Activated CD4-positive, CD25-positive, alpha-beta regulatory T cell (primary cell): Measurements from ENCODE around the gene TMEM235.
"Not testable (repeated sequence)": the region's sequence is repeated elsewhere in the genome, so short reads cannot be mapped to it uniquely, and the experiment has no call there.

Experiments used
- DNase-seq, 4 experiments: peaks; one replicate each; lab custom pipeline; 2025; lab: John Stamatoyannopoulos, UW

Gene TMEM235

DNA sequence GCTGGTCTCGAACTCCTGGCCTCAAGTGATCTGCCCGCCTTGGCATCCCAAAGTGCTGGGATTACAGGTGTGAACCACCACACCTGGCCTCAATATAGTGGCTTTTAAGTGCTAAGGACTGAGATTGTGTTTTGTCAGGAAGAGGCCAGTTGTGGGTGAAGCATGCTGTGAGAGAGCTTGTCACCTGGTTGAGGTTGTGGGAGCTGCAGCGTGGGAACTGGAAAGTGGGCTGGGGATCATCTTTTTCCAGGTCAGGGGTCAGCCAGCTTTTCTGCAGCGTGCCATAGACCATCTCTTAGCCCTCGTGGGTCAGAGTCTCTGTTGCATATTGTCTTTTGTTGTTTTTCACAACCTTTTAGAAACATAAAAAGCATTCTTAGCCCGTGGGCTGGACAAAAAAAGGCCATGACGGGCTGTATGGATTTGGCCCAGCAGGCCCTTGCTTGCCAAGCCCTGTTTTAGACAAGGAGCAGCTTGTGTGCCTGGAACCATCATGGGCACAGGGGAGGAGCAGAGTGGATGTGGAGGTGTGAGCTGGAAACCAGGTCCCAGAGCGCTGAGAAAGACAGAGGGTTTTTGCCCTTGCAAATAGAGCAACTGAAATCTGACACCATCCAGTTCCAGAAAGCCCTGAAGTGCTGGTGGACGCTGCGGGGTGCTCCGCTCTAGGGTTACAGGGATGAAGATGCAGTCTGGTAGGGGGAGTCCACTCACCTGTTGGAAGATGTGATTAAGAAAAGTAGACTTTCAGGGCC is 11.9 kb upstream of the TMEM235 start:
- DNase-seq = no peak

DNA sequence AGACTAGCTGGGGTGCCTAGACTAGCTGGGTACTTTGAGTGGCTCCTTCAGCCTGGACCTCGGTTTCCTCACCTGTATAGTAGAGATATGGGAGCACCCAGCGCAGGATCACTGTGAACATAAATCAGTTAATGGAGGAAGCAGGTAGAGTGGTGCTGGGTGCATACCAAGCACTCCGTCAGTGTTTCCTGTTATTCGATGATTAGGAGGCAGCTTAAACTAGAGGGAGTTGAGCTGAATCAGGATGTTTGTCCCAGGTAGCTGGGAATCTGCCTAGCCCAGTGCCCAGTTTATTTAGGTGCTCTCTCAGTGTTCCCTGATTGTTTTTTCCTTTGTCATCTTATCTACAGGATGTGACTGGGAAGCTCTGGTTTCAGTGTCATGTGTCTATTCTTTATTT is 8.4 kb upstream of the TMEM235 start:
- no peak for DNase-seq

DNA sequence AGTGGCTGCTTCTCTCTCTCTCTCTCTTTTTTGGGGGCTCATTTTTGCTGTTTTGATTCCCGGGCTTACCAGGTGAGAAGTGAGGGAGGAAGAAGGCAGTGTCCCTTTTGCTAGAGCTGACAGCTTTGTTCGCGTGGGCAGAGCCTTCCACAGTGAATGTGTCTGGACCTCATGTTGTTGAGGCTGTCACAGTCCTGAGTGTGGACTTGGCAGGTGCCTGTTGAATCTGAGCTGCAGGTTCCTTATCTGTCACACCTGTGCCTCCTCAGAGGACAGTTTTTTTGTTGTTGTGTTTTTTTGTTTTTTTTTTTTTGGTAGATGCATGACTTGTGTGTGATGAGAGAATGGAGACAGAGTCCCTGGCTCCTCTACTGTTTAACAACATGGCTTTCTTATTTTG is 7.7 kb upstream of the TMEM235 start:
- no peak for DNase-seq

DNA sequence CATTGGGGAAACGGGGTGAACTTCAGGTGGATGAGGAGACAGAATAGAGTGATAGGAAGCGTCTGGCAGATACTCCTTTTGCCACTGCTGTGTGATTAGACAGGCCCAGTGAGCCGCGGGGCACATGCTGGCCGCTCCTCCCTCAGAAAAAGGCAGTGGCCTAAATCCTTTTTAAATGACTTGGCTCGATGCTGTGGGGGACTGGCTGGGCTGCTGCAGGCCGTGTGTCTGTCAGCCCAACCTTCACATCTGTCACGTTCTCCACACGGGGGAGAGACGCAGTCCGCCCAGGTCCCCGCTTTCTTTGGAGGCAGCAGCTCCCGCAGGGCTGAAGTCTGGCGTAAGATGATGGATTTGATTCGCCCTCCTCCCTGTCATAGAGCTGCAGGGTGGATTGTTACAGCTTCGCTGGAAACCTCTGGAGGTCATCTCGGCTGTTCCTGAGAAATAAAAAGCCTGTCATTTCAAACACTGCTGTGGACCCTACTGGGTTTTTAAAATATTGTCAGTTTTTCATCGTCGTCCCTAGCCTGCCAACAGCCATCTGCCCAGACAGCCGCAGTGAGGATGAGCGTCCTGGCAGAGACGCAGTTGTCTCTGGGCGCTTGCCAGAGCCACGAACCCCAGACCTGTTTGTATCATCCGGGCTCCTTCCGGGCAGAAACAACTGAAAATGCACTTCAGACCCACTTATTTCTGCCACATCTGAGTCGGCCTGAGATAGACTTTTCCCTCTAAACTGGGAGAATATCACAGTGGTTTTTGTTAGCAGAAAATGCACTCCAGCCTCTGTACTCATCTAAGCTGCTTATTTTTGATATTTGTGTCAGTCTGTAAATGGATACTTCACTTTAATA is 7.0 kb upstream of the TMEM235 start:
- no peak for DNase-seq

DNA sequence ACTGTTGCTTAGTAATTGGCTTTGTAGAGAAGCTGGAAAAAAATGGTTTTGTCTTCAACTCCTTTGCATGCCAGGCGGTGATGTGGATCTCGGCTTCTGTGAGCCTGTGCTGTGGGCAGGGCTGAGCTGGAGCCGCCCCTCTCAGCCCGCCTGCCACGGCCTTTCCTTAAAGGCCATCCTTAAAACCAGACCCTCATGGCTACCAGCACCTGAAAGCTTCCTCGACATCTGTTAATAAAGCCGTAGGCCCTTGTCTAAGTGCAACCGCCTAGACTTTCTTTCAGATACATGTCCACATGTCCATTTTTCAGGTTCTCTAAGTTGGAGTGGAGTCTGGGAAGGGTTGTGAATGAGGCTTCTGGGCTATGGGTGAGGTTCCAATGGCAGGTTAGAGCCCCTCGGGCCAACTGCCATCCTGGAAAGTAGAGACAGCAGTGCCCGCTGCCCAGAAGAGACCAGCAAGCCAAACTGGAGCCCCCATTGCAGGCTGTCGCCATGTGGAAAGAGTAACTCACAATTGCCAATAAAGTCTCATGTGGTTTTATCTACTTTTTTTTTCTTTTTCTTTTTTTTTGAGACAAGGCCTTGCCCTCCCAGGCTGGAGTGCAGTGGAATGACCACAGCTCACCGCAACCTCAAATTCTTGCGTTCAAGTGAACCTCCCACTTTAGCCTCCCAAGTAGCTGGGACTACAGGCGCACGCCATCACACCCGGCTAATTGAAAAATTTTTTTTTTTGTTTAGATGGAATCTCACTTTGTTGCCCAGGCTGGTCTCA is 6.2 kb upstream of the TMEM235 start:
- no peak for DNase-seq

DNA sequence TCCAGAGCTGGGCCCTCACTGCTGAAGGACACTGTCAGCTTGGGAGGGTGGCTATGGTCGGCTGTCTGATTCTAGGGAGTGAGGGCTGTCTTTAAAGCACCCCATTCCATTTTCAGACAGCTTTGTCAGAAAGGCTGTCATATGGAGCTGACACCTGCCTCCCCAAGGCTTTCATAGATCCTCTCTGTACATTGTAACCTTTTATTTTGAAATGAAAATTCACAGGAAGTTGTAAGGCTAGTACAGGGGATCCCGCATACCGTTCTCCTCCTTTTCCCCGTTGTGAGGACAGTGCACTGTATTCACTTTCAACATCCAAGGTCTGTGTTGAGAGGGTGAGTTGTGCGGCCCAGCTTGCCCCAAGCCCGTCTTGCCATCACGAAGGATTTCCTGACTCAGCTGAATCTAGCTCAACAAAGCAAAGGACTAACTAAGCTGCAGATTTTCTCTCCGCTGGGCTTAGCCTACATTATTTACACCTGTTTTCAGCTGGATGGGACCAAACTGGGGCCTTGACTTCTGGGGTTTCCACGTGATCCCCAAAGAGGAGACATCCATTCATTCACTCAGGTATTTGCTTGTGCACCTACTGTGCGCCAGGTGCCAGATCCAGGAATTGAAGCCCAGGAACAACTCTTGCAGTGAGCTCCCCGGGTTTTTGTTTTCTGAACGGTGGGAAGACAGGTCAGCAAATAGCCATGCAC is 5.2 kb upstream of the TMEM235 start:
- DNase-seq = no peak

DNA sequence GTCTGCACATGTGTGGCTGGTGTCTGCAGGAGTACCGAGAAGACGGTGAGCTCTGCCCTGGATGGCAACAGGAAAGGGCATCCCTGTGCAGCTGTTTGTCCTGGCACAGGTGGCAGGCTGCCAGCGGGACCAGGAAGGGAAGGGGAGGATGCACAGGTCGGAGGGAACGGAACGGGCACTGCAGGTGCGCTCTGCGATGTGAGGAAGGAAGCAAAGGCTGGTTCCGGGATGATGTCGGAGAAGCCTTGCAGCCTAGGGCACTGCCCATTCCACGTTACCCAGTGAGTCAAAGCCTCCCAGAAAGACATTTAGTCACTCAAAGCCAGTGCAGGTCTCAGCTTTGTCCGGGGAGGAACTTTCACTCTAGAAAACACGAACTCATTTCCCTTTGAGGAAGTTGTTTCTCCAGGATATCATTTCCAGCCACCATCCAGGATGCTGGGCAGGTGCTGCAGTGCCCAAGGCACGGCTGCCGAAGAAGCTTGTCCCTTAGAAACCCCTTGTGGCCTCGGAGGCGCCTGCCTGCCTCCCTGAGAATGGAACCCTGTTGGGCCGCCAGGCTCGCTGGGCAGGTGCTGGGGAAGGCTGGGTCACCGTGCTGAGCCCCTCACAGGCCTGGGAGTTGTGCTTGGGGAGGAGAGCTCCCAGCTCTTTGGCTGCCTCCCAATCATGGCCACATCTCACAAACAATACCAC is 4.5 kb upstream of the TMEM235 start:
- DNase-seq = no peak

DNA sequence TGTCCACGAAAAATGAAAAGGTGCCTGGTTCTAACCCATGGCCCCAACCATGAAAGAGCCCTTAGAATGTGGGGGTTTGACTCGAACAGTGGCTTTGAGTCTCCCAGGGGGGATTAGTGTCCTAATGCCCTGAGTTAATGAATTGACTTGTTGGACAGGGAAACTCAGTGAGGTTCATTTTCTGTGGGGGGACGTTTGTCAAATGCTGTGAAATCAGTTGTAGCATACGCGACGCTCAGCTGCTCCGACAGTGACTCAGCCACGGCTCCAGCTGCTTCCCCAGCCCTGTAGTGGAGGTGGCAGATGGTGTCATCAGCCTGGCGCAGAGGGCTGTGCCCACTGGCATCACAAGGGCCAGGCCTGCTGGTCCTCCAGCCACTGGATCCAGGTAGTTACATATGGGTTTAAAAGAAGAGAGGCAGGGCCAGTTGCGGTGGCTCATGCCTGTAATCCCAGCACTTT is 3.9 kb upstream of the TMEM235 start:
- DNase-seq = no peak

DNA sequence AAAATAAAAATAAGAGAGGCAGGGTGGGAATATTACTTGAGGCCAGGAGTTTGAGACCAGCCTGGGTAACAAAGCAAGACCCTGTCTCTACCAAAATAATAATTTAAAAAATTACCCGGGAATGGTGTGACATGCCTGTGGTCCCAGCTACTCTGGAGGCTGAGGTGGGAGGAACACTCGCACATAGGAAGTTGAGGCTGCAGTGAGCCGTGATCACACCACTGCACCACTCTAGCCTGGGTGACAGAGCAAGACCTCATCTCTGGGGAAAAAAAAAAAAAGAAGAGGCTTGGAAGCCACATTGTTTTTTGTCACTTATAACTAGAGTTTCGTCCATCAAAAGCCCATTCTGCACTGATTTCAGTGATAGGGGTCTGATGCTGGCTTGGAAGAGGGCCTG is 3.3 kb upstream of the TMEM235 start:
- no peak for DNase-seq

DNA sequence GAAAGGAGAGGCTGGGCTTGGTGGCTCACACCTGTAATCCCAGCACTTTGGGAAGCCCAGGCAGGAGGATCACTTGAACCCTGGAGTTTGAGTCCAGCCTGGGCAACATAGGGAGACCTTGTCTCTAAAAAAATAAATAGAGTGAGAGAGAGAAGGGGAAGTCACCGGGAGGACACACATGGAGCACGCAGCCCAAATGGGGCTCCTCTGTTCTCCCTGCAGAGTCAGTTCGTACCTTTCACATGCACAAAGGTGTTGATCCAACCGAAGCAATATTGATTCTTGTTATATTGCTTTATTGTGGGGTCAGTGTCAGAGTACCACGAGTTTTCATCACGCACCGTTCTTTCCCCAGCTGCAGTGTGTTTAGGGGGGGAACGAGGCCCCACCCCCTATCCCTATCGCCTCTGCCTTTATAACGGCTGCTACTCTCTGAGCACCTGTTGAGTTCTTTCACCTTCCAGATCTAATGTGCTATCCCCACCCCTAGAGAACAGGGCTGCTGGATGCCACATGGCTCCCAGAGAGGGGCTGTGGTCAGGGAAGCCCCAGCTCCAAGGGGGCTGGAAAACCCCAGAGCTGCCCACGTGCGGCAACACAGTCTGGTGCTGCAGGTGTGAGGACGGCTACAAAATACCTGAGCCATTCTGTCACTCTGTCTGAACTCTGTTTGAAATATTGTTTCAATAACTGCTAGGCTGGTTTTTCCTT is 1.0 kb upstream of the TMEM235 start:
- DNase-seq = no peak

DNA sequence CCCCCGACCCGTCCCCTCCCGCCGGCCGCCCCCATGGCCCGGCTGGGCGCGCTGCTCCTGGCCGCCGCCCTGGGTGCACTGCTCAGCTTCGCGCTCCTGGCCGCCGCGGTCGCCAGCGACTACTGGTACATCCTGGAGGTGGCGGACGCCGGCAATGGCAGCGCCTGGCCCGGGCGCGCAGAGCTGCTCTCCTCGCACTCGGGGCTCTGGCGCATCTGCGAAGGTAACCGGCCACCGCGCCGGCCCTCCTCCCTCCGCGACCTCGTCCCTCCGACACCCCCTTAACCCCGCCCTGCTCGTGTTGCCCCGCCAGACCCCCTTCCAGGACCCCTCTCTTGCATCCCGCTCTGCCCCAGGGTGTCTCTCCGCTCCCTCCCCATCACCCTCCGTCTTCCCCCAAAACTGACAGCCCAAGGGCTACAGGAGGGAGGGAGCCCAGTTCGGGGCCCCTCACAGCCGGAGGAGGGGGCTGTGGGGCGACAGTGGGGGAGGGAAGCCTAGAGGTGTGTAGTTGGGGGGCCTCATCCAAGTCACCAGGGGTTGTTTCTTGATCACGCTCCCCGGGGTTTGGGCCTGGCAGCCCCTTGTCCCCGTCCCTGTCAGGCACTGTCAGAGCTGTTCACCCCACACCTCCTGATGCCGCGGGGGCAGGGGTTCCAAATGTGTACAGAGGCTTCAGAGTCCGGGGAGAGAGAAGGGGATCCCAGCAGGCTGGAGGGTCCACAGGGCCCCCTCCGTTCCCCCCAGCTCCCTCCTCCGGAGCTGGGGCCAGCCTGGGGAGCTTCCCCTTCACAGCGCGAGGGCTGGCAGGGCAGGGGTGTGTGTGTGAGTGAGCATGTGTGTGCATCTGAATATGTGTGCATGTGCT is 794 bp downstream of the TMEM235 start:
- no peak for DNase-seq

DNA sequence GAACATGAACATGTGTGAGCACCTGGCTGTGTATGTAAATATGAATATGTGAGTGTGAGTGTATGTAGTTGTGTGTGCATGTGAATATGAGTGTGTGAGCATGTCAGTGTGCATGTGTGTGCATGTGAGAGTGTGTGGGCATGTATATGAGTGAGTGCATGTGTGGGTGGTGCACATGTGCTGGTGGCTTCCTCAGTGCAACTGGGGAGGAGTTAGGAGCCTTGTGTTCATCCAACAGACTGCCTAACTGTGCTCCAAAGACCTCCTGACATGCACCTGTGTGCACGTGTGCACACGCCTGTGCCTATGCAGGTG is 1.4 kb downstream of the TMEM235 start:
- no peak for DNase-seq

DNA sequence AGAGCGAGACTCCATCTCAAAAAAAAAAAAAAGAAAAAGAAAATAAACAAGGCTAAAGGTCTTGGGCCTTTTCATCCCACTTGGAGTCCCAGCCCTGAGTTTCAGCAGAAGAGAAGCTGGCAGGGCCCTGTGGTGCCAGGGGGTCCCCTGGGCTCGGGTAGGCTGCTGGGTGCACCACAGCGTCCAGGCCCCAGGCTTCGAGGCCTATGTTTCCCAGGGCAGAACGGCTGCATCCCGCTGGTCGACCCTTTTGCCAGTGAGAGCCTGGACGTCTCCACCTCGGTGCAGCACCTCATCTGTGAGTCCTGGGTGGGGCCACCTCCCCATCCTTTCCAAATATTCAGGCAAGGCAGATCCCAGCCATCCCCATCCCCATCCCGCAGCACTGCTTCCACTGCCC is 2.2 kb downstream of the TMEM235 start:
- DNase-seq = no peak

DNA sequence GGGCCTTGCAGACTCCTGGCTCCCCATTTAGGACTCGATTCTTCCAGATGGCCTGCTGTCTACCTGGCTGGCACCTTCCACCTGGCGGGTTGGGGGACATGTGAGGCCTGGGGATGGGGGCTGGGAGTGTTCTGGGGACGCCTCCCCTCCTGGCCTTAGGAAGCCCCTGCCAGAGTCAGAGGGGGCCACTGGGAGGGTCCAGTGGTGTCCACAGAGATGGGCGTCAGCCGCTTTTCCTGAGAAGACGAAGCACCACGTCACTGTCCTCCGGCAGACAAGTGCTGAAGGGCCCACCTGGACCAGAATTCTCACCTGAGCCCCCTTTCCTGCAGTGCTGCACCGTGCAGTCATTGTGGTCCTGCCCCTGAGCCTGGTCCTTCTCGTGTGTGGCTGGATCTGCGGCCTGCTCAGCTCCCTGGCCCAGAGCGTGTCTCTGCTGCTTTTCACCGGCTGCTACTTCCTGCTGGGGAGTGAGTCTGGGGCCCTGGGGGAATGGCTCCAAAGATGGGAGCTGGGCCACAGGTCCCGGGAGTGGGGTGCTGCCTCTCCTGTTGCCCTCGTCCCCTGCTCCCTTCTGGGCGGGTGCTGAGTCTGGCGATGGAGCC is 2.9 kb downstream of the TMEM235 start:
- DNase-seq = no peak

DNA sequence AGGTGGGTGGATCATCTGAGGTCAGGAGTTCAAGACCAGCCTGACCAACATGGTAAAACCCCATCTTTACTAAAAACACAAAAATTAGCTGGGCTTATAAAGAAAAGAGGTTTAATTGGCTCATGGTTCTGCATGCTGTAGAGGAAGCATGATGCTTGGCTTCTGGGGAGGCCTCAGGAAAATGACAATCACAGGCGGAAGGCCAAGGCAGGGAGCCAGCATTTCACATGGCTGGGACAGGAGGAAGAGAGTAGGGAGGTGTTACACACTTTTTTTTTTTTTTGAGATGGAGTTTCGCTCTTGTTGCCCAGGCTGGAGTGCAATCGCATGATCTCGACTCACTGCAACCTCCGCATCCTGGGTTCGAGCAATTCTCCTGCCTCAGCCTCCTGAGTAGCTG is 3.6 kb downstream of the TMEM235 start:
- not testable (repeated sequence) for DNase-seq

DNA sequence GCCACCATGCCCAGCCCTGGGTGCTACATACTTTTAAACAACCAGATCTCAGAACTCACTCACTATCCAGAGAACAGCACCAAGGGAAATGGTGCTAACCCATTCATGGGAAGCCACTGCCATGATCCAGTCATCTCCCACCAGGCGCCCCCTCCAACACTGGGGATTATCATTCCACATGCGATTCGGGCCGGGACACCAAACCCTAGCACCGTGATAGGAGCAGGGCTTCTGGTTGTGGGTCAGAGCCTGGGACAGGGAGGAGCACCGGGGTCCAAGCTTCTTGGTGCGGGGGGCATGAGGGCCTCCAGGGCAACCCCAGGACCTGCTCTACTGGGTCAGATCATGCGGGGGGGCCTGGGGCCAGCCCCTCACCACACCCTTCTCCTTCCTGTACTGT is 4.5 kb downstream of the TMEM235 start:
- no peak for DNase-seq

DNA sequence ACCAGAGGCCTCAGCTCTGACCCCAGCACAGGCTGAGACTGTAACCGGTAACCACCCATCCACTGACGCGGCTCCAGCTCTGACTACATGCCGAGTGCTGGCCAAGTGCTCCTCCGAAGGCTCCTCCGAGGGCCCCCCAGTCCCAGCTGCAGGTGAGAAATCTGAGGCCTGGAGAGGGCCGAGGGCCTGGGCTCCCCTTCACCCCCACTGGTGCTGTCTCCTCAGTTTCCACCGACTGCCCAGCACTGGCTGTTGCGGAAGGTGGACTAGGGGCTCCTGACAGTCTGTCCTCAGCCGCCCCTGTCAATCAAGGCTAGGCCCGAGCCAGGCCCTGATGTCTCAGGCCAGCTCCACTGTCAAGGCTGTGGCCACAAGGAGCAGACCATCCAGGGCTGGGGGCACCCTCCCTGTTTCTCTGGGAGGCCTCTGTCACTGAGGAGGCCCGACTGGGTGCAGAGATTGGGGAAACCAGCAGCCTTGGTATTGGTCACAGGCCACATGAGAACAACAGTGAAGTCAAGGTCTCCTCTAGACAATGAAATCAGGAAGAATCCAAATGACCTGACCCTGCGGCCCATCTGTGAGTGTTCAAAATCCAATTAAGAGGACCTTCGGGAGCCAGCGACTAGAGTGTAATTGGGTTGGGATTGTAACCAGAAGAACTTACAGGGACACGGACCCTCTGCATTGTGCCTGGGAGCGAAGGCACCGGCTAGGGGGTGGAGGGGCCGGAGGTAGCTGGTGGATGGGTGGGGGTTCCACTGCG is 5.1 kb downstream of the TMEM235 start:
- DNase-seq = no peak

DNA sequence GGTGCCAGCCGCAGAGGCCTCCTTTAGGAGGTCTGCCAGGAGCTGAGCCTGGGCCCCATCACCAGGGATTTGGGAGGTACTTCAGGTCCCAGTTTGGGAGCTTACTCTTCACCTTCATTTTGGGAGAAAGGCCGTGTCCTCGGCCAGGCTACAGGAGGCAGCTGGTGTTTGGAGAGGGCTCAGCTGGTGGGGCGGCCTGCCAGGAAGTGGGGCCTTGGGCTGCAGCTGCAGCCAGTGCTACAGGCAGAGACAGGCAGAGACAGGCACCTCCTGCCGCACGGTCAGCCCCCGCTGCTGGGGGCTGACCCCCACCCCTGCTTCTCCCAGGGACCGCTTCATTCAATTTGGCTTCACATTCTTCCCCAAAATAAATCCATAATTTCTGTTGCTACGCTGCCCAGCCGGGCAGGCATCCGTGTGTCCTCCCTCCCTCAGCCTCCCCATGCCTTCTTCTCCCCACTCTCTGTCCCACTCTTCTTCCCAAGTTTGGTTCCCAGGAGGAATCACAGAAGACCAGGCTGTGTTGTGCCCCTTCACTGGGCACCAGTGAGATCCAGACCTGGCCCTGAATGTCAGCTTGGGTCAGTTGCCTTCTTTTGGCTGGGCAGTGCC is 6.1 kb downstream of the TMEM235 start:
- no peak for DNase-seq
